Activated naive CD8-positive, alpha-beta T cell treated with anti-CD3 and anti-CD28 coated beads, Interleukin-2, amount 10 ng/mL, durations not matched to agents 7 days and 5 days (primary cell): ENCODE measurements around the gene FBXO34. TPM values are rescaled to one million over a fixed set of nuclear protein-coding genes. Genes with fewer than 3 reads are reported as not detected.

Experiments
- ATAC-seq: fragments of 150-1000 bp; cut with Tn5 transposase; one replicate; pipeline ENCODE4 v1.10.0; 2021; ENCODE audit warnings: low read depth, moderate library complexity
- POLR2A ChIA-PET: fragments of 350-600 bp; sonication (Branson Sonifier 250); formaldehyde crosslinking; loops from one replicate; lab custom pipeline; 2021; ENCODE audit warnings: antibody characterized with exemption; lab: Charles Lee
- DNase-seq: peaks from one replicate; pipeline ENCODE4 v3.0.0; 2021
- H3K27ac Mint-ChIP-seq: one replicate; pipeline ENCODE4 v1.8.0; 2022; ENCODE audit warnings: mild to moderate bottlenecking, mixed read lengths
- H3K27me3 Mint-ChIP-seq: one replicate; pipeline ENCODE4 v1.8.0; 2022; ENCODE audit warnings: mild to moderate bottlenecking, moderate library complexity, mixed read lengths
- H3K36me3 Mint-ChIP-seq: one replicate; pipeline ENCODE4 v1.8.0; 2021; ENCODE audit warnings: mild to moderate bottlenecking, mixed read lengths
- H3K4me1 Mint-ChIP-seq: one replicate; pipeline ENCODE4 v1.8.0; 2021; ENCODE audit warnings: mixed read lengths
- H3K4me3 Mint-ChIP-seq: one replicate; pipeline ENCODE4 v1.8.0; 2022; ENCODE audit warnings: mild to moderate bottlenecking, moderate library complexity, mixed read lengths
- H3K9me3 Mint-ChIP-seq: one replicate; pipeline ENCODE4 v1.8.0; 2021; ENCODE audit warnings: mixed read lengths
- total RNA-seq, 2 experiments: library from RNA; stranded (reverse); gene quantifications; one replicate each; pipeline ENCODE4 v1.2.3, GENCODE V29; 2021

Gene FBXO34
- total RNA-seq, 2 experiments from 2014 or later = 26.1 to 27.0 TPM

DNA sequence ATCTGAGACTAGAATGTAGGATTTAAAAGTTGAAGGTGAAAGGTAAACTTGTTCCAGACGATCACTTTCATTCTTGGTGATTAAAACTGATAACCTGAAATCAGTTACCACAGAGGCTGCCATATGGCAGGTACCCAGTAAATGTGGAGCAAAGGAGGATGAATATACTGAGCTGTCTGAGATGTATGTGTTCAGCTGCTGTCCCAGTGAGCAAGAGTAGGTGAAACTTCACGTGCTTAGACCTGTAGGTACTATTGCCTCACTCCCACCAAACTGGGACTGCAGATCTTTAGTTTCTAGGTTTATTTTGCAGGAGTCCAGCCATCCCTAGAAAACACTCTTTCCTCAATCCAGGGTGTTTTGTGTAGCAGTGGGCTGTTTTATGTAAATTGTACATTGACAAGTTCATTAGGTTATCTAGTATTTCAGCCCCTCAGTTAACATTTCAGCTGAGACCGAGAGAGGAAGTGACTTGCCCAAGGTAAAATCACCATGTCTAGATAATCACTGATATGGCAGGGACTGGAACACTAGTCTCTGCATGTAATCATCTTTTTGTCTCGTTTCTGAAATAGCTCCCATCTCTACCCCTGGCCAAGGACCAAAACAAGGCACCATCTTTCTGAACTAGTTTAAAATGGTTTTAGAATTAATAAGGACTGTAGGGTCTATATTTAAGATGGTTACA lies 77.7 kb downstream of the FBXO34 start:
- Mint-ChIP-seq H3K27ac (no peak overlapping the region), H3K27me3 (no peaks in the 10 kb centered on the region), H3K9me3 (no peaks in the 10 kb centered on the region), H3K36me3 (peaks cover 11% of the 10 kb centered on the region), H3K4me3 (no peak overlapping the region), H3K4me1 (peaks cover 10% of the 10 kb centered on the region)
- no peak for DNase-seq
- POLR2A ChIA-PET = no interaction called here
- no peak for ATAC-seq

DNA sequence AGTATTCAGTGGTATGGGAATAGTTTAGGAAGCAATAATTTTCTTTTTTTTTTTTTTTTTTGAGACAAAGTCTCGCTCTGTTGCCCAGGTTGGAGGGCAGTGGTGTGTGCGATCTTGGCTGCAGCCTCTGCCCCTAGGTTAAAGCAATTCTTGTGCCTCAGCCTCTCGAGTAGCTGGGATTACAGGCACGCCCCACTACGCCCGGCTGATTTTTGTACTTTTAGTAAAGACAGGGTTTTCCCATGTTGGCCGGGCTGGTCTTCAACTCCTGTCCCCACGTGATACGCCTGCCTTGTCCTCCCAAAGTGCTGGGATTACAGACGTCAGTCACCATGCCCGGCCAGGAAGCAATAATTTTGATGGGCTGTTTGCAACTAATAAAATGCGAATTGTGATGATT lies 78.3 kb downstream of the FBXO34 start:
- Mint-ChIP-seq H3K27ac (no peak overlapping the region), H3K4me3 (no peak overlapping the region), H3K9me3 (no peaks in the 10 kb centered on the region), H3K27me3 (no peaks in the 10 kb centered on the region), H3K4me1 (peaks cover 13% of the 10 kb centered on the region), H3K36me3 (peaks cover 11% of the 10 kb centered on the region)
- ATAC-seq (no peak), DNase-seq (no peak)
- POLR2A ChIA-PET = no interaction called here

DNA sequence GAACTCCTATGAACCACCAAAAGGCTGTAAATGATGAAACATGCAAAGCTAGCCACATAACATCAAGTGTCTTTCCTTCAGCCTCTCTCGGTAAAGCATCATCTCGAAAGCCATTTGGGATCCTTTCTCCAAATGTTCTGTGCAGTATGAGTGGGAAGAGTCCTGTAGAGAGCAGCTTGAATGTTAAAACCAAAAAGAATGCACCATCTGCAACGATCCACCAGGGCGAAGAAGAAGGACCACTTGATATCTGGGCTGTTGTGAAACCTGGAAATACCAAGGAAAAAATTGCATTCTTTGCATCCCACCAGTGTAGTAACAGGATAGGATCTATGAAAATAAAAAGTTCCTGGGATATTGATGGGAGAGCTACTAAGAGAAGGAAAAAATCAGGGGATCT lies 79.2 kb downstream of the FBXO34 start:
- ATAC-seq = no peak
- H3K27me3 Mint-ChIP-seq = no peaks in the 10 kb centered on the region
- peaks cover 8% of the 10 kb centered on the region for H3K4me1 Mint-ChIP-seq
- H3K27ac Mint-ChIP-seq = no peak overlapping the region
- no peaks in the 10 kb centered on the region for H3K9me3 Mint-ChIP-seq
- DNase-seq = no peak
- H3K4me3 Mint-ChIP-seq = no peak overlapping the region
- H3K36me3 Mint-ChIP-seq = peaks cover 7% of the 10 kb centered on the region
- POLR2A ChIA-PET = no interaction called here

DNA sequence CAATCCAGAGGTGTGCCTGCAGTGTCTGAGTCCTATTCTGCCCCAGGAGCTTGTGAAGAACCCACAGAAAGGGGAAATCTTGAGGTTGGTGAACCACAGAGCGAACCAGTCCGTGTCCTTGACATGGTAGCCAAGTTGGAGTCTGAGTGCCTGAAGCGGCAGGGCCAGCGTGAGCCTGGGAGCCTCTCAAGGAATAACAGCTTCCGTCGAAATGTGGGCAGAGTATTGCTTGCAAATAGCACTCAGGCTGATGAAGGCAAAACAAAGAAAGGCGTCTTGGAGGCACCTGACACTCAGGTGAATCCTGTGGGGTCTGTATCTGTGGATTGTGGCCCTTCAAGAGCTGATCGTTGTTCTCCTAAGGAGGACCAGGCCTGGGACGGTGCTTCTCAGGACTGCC lies 79.9 kb downstream of the FBXO34 start:
- no peak overlapping the region for H3K4me3 Mint-ChIP-seq
- no peak for DNase-seq
- H3K36me3 Mint-ChIP-seq = peaks cover 7% of the 10 kb centered on the region
- H3K27ac Mint-ChIP-seq = no peak overlapping the region
- POLR2A ChIA-PET = no interaction called here
- H3K4me1 Mint-ChIP-seq = peaks cover 7% of the 10 kb centered on the region
- no peak for ATAC-seq
- no peaks in the 10 kb centered on the region for H3K9me3 Mint-ChIP-seq
- H3K27me3 Mint-ChIP-seq = no peaks in the 10 kb centered on the region

DNA sequence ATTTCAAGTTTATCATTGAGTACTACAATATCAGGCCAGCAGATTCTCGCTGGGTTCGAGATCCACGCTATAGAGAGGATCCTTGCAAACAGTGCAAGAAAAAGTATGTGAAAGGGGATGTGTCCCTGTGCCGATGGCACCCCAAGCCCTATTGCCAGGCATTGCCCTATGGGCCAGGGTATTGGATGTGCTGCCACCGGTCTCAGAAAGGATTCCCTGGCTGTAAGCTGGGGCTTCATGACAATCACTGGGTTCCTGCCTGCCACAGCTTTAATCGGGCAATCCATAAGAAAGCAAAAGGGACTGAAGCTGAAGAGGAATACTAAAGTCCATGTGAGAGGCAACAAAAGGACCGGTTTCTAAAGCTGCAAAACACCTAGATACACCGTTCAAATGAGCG lies 81.0 kb downstream of the FBXO34 start:
- ATAC-seq (no peak), DNase-seq (no peak)
- Mint-ChIP-seq H3K36me3 (peaks cover 4% of the 10 kb centered on the region), H3K4me3 (no peak overlapping the region), H3K27me3 (no peaks in the 10 kb centered on the region), H3K4me1 (peaks cover 11% of the 10 kb centered on the region), H3K9me3 (no peaks in the 10 kb centered on the region), H3K27ac (no peak overlapping the region)
- POLR2A ChIA-PET = no interaction called here

DNA sequence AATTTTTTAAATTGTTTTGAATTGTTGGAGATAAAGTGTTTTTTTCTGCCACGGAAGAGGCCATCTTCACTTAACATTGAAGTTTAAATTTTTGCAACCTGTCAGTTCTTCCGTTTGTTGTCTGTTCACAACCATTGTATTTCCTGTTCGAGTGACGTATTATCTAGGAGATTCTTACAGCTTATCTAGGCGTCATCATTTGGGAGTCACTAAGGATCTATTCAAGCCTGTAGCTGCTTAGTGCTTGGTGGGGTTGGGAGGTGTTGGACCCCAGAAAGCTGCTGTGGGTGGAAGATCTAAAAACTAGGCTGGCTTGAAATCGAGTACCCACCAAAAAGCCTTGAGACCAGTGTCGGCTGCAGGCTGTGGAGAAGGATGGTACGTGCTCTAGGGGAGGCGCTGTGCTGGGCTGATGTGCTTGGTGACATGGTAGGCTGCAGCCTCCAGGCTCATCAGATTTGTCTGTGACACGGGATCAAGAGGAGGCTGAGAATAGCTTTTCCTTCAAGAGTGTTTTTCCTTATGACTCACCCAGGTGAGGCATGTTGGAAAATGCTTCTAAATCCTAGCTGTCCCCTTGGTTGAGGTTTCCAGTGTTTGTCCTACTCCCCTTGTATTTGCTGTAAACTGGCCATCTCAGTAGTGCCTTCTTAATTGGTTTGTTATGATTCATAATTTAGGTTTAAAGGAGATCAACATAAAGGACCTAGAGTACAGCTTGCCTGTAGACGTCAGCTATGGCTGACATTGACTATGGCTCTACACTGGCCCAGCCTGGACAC lies 82.7 kb downstream of the FBXO34 start:
- no peaks in the 10 kb centered on the region for H3K27me3 Mint-ChIP-seq
- H3K4me1 Mint-ChIP-seq = peaks cover 7% of the 10 kb centered on the region
- ATAC-seq = no peak
- no peak overlapping the region for H3K4me3 Mint-ChIP-seq
- POLR2A ChIA-PET = interaction anchor here (0.9 to 1.4 kb wide), 3 partner anchors 16 to 83 kb away, joined by 3 to 6 read pairs (median 4); partner anchors contain the start of gene FBXO34
- no peaks in the 10 kb centered on the region for H3K9me3 Mint-ChIP-seq
- H3K36me3 Mint-ChIP-seq = peaks cover 4% of the 10 kb centered on the region
- no peak overlapping the region for H3K27ac Mint-ChIP-seq
- no peak for DNase-seq

DNA sequence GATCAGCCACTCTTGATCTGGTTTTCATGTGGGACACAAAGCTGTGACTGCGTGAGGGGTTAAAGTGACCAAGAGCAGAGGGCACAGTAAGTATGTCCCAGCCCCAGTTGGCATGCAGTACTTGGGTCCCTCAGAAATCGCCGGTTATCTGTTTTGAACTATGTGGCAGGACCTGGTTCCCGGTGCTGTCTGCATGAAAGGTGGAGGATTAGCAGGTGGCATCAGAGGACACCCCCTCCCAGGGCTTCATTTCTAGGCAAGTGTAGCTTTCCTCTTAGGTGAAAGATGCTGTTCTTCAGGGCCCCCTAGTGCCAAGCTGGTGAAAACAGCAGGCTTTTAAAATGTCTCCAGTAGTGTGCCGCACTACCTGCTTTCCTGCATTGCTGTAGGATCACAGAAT lies 83.3 kb downstream of the FBXO34 start:
- peaks cover 4% of the 10 kb centered on the region for H3K36me3 Mint-ChIP-seq

DNA sequence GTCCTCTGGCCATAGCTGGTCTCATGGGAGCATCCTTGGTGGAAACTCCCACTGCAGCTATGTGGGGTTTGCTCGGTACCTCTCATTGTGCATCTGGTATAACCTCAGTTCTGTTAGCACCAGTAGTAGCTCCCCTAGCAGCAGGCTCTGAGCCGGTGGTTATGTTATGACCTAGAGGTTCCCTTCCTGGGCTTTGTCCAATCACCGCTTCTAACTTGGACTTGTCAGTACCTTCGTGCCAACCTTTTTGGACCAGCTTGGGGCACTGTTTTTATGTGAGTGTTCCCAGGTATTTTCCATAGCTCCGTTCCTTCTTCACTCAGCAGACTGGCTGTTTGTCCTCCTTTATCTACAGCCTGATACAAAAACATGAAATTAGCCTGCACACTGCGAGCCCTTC lies 84.7 kb downstream of the FBXO34 start:
- no peak for DNase-seq
- no peak for ATAC-seq
- Mint-ChIP-seq H3K9me3 (no peaks in the 10 kb centered on the region), H3K4me1 (peaks cover 6% of the 10 kb centered on the region), H3K27me3 (no peaks in the 10 kb centered on the region), H3K36me3 (peaks cover 6% of the 10 kb centered on the region), H3K4me3 (no peak overlapping the region), H3K27ac (no peak overlapping the region)
- POLR2A ChIA-PET = interaction anchor here (1.4 to 1.6 kb wide), 2 partner anchors 84 to 305 kb away, joined by 3 to 4 read pairs; partner anchors contain the start of genes FBXO34 and MAPK1IP1L

More for the DNA sequence above, 83.3 kb downstream of the FBXO34 start:
- Mint-ChIP-seq H3K9me3 (no peaks in the 10 kb centered on the region), H3K4me3 (no peak overlapping the region), H3K27me3 (no peaks in the 10 kb centered on the region), H3K4me1 (peaks cover 7% of the 10 kb centered on the region), H3K27ac (no peak overlapping the region)
- POLR2A ChIA-PET = interaction anchor here (0.8 to 1.4 kb wide), 4 partner anchors 17 to 84 kb away, joined by 3 to 6 read pairs (median 4); partner anchors contain the start of gene FBXO34
- DNase-seq (peak; percentile 40), ATAC-seq (peak; percentile 87)

DNA sequence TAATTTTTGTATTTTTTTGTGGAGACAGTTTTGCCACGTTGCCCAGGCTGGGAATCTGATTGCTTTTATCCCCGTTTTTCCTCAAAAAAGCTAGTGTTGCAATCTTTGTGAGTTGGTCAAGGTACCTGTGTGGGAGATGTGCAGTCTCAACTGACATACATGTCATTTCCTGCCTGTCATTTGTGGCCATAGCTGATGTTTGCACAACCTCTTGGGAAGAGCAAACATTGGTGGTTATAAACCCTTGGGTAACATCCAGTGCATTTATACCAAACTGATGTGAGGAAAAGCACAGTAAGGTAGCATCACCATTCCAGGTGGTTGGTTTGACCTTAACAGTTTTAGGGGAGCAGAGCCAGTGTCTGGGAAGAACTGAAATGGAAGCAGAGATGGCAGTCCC lies 85.7 kb downstream of the FBXO34 start:
- POLR2A ChIA-PET = interaction anchor here (1.6 kb wide), 1 partner anchor 85 kb away, joined by 4 read pairs; the partner anchor contains the start of gene FBXO34
- H3K36me3 Mint-ChIP-seq = peaks cover 8% of the 10 kb centered on the region
- no peak for ATAC-seq
- H3K4me1 Mint-ChIP-seq = peaks cover 6% of the 10 kb centered on the region
- no peak overlapping the region for H3K4me3 Mint-ChIP-seq
- H3K27me3 Mint-ChIP-seq = no peaks in the 10 kb centered on the region
- H3K9me3 Mint-ChIP-seq = no peaks in the 10 kb centered on the region
- DNase-seq = no peak
- no peak overlapping the region for H3K27ac Mint-ChIP-seq

DNA sequence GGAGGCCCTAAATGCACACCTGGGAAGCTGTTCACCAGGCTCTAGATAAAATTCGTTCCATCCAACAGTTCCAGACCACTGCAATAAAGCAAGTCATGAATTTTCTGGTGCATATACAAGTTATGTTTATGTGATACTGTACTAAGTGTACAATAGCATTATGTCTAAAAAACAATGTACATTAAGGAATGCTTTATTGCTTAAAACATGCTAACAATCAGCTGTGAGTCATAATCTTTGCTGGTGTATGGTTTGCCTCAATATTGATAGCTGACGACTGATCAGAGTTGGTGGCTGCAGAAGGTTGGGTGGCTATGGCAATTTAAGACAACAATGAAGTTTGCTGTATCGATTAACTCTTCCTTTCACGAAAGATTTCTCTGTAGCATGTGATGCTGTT lies 88.1 kb downstream of the FBXO34 start:
- Mint-ChIP-seq H3K4me3 (no peak overlapping the region), H3K36me3 (peaks cover 11% of the 10 kb centered on the region), H3K4me1 (peaks cover 6% of the 10 kb centered on the region), H3K27me3 (no peaks in the 10 kb centered on the region), H3K9me3 (no peaks in the 10 kb centered on the region), H3K27ac (no peak overlapping the region)
- POLR2A ChIA-PET = no interaction called here
- no peak for ATAC-seq
- no peak for DNase-seq

DNA sequence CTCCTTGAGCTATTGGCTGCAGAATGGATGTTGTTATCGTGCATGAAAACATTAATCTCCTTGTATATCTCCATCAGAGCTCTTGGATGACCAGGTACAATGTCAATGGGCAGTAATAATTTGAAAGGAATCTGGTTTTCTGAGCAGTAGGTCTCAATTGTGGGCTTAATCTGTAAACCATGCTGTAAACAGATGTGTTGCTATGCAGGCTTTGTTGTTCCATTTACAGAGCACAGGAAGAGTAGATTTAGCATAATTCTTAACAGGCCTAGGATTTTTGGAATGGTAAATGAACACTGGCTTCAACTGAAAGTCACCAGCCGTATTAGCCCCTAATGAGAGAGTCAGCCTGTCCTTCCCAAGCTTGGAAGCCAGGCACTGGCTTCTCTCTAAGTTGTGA lies 90.0 kb downstream of the FBXO34 start:
- no peak overlapping the region for H3K27ac Mint-ChIP-seq
- POLR2A ChIA-PET = no interaction called here
- H3K27me3 Mint-ChIP-seq = no peaks in the 10 kb centered on the region
- peaks cover 15% of the 10 kb centered on the region for H3K36me3 Mint-ChIP-seq
- peaks cover 4% of the 10 kb centered on the region for H3K4me1 Mint-ChIP-seq
- H3K4me3 Mint-ChIP-seq = no peak overlapping the region
- DNase-seq (no peak), ATAC-seq (no peak)
- no peaks in the 10 kb centered on the region for H3K9me3 Mint-ChIP-seq

DNA sequence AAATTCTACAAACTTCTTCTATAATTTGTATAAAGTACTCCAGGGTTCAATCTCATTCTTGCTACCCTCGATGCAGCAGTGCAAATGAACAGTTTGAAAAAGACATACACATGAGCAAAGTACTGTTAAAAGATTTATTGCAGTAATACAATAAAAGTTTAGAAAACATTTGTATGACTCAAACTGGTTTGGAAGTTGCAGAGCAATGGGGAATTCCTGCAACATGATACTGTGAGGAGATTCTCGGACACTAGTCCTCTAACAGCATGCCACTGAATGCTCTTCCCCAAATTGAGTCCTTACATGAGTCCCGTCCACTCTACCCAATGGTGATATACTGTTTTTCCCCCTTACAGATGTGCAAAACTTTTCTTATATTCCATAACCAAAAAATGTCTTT lies 95.0 kb downstream of the FBXO34 start:
- no peaks in the 10 kb centered on the region for H3K4me1 Mint-ChIP-seq
- ATAC-seq (no peak), DNase-seq (no peak)
- H3K27me3 Mint-ChIP-seq = no peaks in the 10 kb centered on the region
- no peak overlapping the region for H3K27ac Mint-ChIP-seq
- POLR2A ChIA-PET = no interaction called here
- H3K4me3 Mint-ChIP-seq = no peak overlapping the region
- H3K9me3 Mint-ChIP-seq = no peaks in the 10 kb centered on the region
- peaks cover 12% of the 10 kb centered on the region for H3K36me3 Mint-ChIP-seq

DNA sequence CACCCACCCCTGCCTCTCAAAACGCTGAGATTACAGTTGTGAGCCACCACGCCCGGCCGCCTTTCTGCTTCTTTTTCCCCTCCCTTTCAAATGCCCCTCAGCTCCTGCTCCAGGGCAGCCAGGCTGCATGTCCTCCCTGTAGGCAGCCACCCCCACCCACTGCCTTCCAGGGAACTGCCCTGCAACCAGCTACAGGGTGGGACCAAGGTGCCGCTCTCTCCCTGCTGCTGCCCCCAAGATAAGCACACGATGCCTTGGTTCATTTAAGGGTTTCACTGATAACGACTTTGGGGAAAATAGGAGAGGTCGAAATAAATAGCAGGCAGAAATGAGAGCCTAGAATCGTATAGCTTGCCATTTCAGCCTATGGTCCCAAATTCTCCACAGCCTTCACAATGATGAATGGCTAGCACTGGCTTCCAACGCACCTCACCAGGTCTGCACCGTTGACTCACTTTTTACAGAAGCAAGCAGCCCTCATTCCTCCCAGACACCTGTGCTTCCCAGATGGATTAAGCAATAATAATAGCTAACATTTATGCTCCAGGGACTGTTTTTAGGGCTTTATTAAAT lies 99.7 kb downstream of the FBXO34 start:
- Mint-ChIP-seq H3K27me3 (no peaks in the 10 kb centered on the region), H3K9me3 (no peaks in the 10 kb centered on the region), H3K4me3 (no peak overlapping the region), H3K36me3 (peaks cover 18% of the 10 kb centered on the region), H3K27ac (no peak overlapping the region), H3K4me1 (peaks cover 12% of the 10 kb centered on the region)
- POLR2A ChIA-PET = no interaction called here
- ATAC-seq (no peak), DNase-seq (no peak)
